ENCODE measurements around the gene SSH2. TPM values are rescaled to one million over a fixed set of nuclear protein-coding genes. Genes with fewer than 3 reads are reported as not detected.

SSH2 gene
- total RNA-seq, 1 experiment from 2014 or later: 14.6 TPM

DNA sequence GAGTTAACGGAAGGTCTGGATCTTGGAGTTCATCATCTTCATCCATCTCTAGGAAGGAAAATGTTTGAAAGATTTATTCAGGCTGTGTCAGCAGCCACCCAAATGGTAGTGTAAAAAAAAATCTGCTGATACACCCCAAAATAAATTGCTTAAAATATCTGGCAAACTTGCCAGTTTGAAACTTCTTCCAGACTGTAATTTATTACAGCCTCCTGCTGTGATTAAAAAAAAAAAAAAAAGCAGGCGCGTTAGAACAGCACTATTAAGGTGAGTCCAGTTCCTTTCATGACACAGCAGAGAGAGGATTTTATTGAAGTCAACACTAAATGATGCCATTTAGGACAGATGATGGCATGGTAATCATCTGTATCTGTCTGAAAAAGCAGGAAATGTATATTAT, 166.8 kb downstream of the SSH2 start:
- Histone ChIP-seq H3T11ph (ENCODE audit: low read length) (no peak overlapping the region), H3K4me2 (ENCODE audit: insufficient read depth, insufficient read length, low read length) (no peak overlapping the region), H3K23ac (ENCODE audit: insufficient read length, low read depth, low read length) (no peak overlapping the region), H3K14ac (ENCODE audit: insufficient read depth, low read length) (no peak overlapping the region), H3K4me1 (ENCODE audit: insufficient read depth, low read length) (no peaks in the 10 kb centered on the region), H2BK20ac (ENCODE audit: low read depth, low read length, poor library complexity, severe bottlenecking) (no peak overlapping the region), H2AK5ac (ENCODE audit: insufficient read length, low read length) (no peak overlapping the region), H3K56ac (ENCODE audit: insufficient read length, low read depth, low read length) (no peak overlapping the region), H2BK5ac (ENCODE audit: insufficient read length, low read length) (no peak overlapping the region), H4K5ac (ENCODE audit: insufficient read length, low read depth, low read length) (no peak overlapping the region), H2BK120ac (ENCODE audit: low read depth, low read length, poor library complexity, severe bottlenecking) (no peak overlapping the region), H3K4ac (ENCODE audit: low read depth, low read length) (no peak overlapping the region), H4K8ac (replicated peaks; ENCODE audit: insufficient read length, low read depth, low read length) (no peak overlapping the region), H2BK15ac (ENCODE audit: low read depth, low read length) (no peak overlapping the region), H3K9me3 (ENCODE audit: control insufficient read depth, low read depth, low read length) (no peaks in the 10 kb centered on the region), H3K23me2 (ENCODE audit: insufficient read length, low read depth, low read length, poor library complexity, severe bottlenecking) (peaks cover 13% of the 10 kb centered on the region), H2AFZ (ENCODE audit: low read length) (no peak overlapping the region), H3K27ac (ENCODE audit: insufficient read length, low read depth, low read length) (no peak overlapping the region), H3K79me1 (ENCODE audit: insufficient read depth, low read depth, low read length, poor library complexity, severe bottlenecking) (no peaks in the 10 kb centered on the region), H3K27me3 (ENCODE audit: insufficient read depth, low read length) (no peaks in the 10 kb centered on the region), H4K20me1 (ENCODE audit: control insufficient read depth, insufficient read depth, insufficient read length) (no peaks in the 10 kb centered on the region), H2BK12ac (ENCODE audit: insufficient read length, low read depth, low read length) (no peak overlapping the region), H3K18ac (ENCODE audit: insufficient read length, low read depth, low read length) (no peak overlapping the region), H3K79me2 (ENCODE audit: insufficient read depth, low read length) (no peaks in the 10 kb centered on the region), H3K9ac (ENCODE audit: extremely low read depth, insufficient read length, low read length) (no peak overlapping the region), H4K91ac (ENCODE audit: insufficient read length, low read depth, low read length) (no peak overlapping the region)
- no peaks in the 10 kb centered on the region; a peak in 1 of 5 replicates for H3K9me3 Mint-ChIP-seq
- no peak for DNase-seq
- no peak overlapping the region for H3K27ac Mint-ChIP-seq
- H3K4me1 Mint-ChIP-seq: peaks cover 17 to 24% of the 10 kb centered on the region in 2 experiments
- peaks cover 18% of the 10 kb centered on the region for H3K27me3 Mint-ChIP-seq (ENCODE audit: low read depth)
- H3K36me3 Mint-ChIP-seq (ENCODE audit: insufficient read depth in 1 of 3, low read depth in 3 of 3): no peaks in the 10 kb centered on the region
- WGBS (ENCODE audit: extremely low coverage, insufficient read length, low lambda C conversion rate): no CpG with 5 or more reads among the region's 3 CpGs
- no peak overlapping the region for H3K4me3 Mint-ChIP-seq
- TF ChIP-seq, protein P1, sequence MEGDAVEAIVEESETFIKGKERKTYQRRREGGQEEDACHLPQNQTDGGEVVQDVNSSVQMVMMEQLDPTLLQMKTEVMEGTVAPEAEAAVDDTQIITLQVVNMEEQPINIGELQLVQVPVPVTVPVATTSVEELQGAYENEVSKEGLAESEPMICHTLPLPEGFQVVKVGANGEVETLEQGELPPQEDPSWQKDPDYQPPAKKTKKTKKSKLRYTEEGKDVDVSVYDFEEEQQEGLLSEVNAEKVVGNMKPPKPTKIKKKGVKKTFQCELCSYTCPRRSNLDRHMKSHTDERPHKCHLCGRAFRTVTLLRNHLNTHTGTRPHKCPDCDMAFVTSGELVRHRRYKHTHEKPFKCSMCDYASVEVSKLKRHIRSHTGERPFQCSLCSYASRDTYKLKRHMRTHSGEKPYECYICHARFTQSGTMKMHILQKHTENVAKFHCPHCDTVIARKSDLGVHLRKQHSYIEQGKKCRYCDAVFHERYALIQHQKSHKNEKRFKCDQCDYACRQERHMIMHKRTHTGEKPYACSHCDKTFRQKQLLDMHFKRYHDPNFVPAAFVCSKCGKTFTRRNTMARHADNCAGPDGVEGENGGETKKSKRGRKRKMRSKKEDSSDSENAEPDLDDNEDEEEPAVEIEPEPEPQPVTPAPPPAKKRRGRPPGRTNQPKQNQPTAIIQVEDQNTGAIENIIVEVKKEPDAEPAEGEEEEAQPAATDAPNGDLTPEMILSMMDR (conservative IDR thresholded peaks at IDR 0.05): no peak

Data from H9 (cell line).